Activated CD8-positive, alpha-beta memory T cell treated with anti-CD3 and anti-CD28 coated beads for 24 hours (primary cell): ENCODE measurements around the gene FAR1.
"Not testable (repeated sequence)": the region's sequence is repeated elsewhere in the genome, so short reads cannot be mapped to it uniquely, and the experiment has no call there.

Experiments used
- DNase-seq: peaks from one replicate; pipeline ENCODE4 v3.0.0-alpha.2; 2020

FAR1 gene

GRCh38 chr11:13713982-13714381 is 45.5 kb downstream of the FAR1 start:
- DNase-seq = no peak

- DNase-seq = no peak
These were observed 48.9 kb downstream of the FAR1 start for GRCh38 chr11:13717331-13717730.

- DNase-seq = no peak
These were observed 49.9 kb downstream of the FAR1 start for GRCh38 chr11:13718394-13718793.

- no peak for DNase-seq
These were observed 52.5 kb downstream of the FAR1 start for GRCh38 chr11:13720940-13721339.

- DNase-seq = no peak
These were observed 53.3 kb downstream of the FAR1 start for GRCh38 chr11:13721760-13722159.

GRCh38 chr11:13726456-13726855 is 58.0 kb downstream of the FAR1 start:
- no peak for DNase-seq

GRCh38 chr11:13728076-13728475 is 59.6 kb downstream of the FAR1 start:
- DNase-seq = no peak

GRCh38 chr11:13734530-13734929 is 66.1 kb downstream of the FAR1 start:
- no peak for DNase-seq

GRCh38 chr11:13745165-13745564 is 76.7 kb downstream of the FAR1 start:
- DNase-seq = no peak

GRCh38 chr11:13753316-13753715 is 84.8 kb downstream of the FAR1 start:
- not testable (repeated sequence) for DNase-seq

- DNase-seq = no peak
These were observed 90.6 kb downstream of the FAR1 start for GRCh38 chr11:13759050-13759449.

GRCh38 chr11:13760115-13760514 is 91.6 kb downstream of the FAR1 start:
- no peak for DNase-seq

- DNase-seq = no peak
These were observed 92.8 kb downstream of the FAR1 start for GRCh38 chr11:13761250-13761649.

GRCh38 chr11:13761716-13762115 is 93.2 kb downstream of the FAR1 start:
- DNase-seq = no peak

- DNase-seq = no peak
These were observed 94.2 kb downstream of the FAR1 start for GRCh38 chr11:13762718-13763117.

GRCh38 chr11:13763341-13763740 is 94.9 kb downstream of the FAR1 start:
- no peak for DNase-seq

- DNase-seq = no peak
These were observed 97.4 kb downstream of the FAR1 start for GRCh38 chr11:13765886-13766285.

GRCh38 chr11:13767471-13767870 is 99.0 kb downstream of the FAR1 start:
- no peak for DNase-seq

GRCh38 chr11:13769188-13769587 is 100.7 kb downstream of the FAR1 start:
- no peak for DNase-seq

- DNase-seq = no peak
These were observed 102.7 kb downstream of the FAR1 start for GRCh38 chr11:13771151-13771550.

GRCh38 chr11:13772223-13773046 is 104.0 kb downstream of the FAR1 start:
- DNase-seq = no peak

- DNase-seq = no peak
These were observed 107.0 kb downstream of the FAR1 start for GRCh38 chr11:13775471-13775870.

- no peak for DNase-seq
These were observed 107.8 kb downstream of the FAR1 start for GRCh38 chr11:13776134-13776815.

- DNase-seq = no peak
These were observed 109.0 kb downstream of the FAR1 start for GRCh38 chr11:13777341-13777985.
